NCI-H1417 treated with DMSO at 0.1 percent for 48 hours (cell line): ENCODE data around the gene ERAL1.
"Not testable (repeated sequence)": the region's sequence is repeated elsewhere in the genome, so short reads cannot be mapped to it uniquely, and the experiment has no call there.

Source experiments
- DNase-seq: peaks from one replicate; lab custom pipeline; 2025; lab: John Stamatoyannopoulos, UW

The ERAL1 gene

DNA sequence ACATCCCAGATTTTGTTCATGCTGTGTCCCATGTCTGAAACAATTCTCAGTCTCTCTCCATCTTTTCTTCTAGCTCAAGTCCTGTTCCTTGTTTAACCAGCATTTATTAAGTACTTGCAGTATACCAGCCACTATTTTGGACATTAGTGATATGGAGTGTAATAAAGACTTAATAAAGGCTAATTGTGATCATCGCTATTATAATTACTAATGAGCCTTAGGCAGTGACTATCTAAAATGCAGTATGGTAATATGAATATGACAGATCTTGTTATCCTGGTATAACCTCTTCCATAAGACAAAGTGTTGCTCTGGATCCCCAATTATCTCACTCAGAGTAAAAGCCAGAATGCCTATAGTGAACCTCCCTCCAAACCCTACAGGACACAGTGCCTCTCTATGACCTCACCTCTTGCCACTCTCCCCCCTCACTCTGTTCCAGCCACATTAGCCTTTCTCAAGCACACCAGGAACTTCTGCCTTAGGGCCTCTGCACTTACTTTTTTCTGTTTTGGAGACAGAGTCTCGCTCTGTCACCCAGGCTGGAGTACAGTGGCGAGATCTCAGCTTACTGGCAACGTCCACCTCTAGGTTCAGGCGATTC is 44.5 kb downstream of the ERAL1 start:
- DNase-seq = no peak

GRCh38 chr17:28900986-28901726 is 46.3 kb downstream of the ERAL1 start:
- DNase-seq = no peak

GRCh38 chr17:28901866-28902818 is 47.3 kb downstream of the ERAL1 start:
- DNase-seq = peak; percentile 13

GRCh38 chr17:28902819-28903545 is 48.2 kb downstream of the ERAL1 start, which contains the start of gene DHRS13:
DHRS13 (minus strand) TSS chr17:28903079; CDS start chr17:28902944, 135 bp downstream.
- DNase-seq = peak; percentile 82

GRCh38 chr17:28903546-28903841 is 48.7 kb downstream of the ERAL1 start:
- not testable (repeated sequence) for DNase-seq

DNA sequence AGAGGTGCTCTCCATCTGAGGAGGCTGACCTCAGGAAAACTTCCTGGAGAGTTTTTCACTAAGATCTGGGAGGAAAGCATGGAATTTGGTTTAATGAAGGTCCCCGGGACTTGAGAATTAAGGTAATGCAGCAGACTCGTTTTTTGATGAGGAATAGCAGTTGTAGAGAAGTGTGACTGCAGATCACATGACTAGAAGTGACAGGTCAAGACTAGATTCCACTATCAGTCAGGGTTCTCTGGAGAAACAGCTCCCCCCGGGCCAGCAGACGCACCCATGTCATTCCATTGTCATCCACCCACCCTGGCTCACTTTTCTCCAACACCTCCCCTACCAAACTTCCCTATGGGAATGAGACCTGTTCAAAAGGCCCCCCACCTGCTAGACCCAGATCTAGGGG is 50.0 kb downstream of the ERAL1 start:
- DNase-seq = no peak

DNA sequence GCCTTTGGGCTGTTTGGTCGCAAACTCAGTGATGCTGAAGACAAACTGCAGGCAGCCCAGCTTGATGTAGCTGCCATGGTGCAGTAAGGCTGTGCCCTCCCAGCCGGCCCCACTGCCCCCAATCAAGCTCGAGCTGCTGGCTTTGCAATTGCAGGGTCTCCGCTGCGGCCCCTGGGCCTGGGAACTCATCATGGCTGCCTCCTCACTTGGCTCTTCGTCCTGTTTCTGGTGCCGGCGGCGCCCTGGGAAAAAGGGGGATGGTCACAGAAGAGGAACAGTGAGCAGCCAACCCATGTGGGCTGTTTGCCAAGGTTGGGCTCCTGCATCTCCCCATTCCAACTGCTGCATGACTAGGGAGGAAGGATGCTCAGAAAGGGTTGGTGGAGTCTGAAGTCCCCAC is 51.5 kb downstream of the ERAL1 start:
- no peak for DNase-seq

DNA sequence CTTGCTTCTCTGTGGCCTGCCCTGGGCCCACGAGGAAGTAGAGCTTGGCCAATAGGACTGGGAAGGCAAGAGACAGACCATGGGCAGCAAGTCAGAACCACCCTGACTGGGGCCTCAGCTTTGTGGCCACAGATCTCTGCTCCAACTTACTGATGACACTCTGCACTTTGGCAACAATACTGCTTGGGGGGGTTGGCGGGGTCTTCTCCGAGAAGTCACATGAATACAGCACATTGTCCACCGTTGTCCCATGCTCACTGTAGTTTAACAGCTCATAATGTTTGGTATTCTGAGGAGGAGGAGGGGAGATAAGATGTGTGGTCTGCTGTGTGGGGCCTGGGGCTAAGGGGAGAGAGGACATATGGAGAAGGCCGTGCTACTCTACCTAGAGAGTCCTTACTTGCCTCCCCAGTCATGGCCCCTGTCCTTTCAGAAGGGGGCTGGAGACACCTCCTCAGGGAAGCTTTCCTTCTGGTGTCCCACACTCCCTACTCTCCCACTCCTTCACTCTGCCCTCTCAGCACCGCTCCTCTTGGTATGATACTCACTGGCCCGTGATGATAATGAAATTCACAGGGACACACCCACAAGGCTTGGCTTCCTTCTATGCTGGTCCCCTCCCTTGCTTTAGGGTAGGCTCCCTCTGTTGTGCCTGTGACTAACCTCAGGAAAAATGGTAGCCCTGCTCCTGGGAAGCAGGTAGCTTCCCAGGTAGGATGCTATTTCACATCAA is 52.1 kb downstream of the ERAL1 start:
- DNase-seq = no peak

DNA sequence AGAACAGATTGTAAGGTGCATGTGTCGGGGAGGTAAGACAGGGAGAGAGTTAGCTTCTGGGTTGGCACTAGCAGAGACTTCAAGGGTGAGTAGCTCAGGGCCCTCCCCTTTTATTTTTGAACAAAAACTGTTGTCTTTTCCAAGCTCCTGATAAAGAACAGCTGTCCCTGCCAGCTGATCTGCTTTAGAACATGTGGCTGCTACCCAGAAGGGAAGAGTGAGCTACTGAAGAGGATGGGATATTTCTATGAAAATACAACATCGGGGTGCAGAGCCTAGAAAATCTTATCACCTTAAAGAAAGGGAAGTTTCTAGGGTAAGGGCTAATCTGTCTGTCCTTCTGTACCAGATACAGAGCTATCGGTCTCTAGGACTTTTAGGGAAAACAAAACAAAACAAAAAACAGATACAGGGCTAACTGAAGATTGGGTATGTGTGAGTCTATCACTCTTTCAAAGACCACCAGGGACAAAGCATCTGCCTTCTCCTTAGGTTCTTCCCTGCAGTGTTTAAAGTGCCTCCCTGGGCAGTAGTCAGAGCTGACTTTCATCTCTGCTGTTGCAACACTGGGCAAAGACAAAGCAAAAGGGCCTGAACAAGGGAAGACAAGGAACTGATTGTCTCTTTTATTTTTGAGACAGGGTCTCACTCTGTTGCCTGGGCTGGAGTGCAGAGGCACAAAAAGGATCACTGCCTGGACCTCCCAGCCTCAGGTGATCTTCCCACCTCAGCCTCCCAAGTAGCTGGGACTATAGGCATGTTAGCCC is 53.1 kb downstream of the ERAL1 start:
- DNase-seq = no peak

- no peak for DNase-seq
Observed at GRCh38 chr17:28908640-28909167, 53.9 kb downstream of the ERAL1 start.

- no peak for DNase-seq
Observed at GRCh38 chr17:28910534-28910933, 55.7 kb downstream of the ERAL1 start.
